HEK293 (cell line): ENCODE measurements around the gene RAN.

Experiments
- CTCF ChIA-PET: fragments of 350-600 bp; formaldehyde crosslinking; extraction: SDS; loops from one replicate; lab custom pipeline; 2021; ENCODE audit warnings: antibody characterized with exemption; lab: Yijun Ruan, JAX
- POLR2A ChIA-PET: fragments of 300-600 bp; formaldehyde crosslinking; extraction: SDS; loops from one replicate; lab custom pipeline; 2020; ENCODE audit warnings: antibody characterized with exemption, inconsistent platforms; lab: Yijun Ruan, JAX
- H3K27ac ChIP-seq: fragments of 200-500 bp; sonication (Bioruptor generic); 2 replicates; pipeline ENCODE4 v1.5.1; 2014; ENCODE audit warnings: low read depth, low read length, control low read depth, inconsistent platforms; ENCODE audit errors: extremely low read depth
- H3K36me3 ChIP-seq, 2 experiments: fragments of 200-500 bp in 1 of 2; sonication (Bioruptor generic) in 1 of 2; 1 replicate in 1 of 2; 2 replicates in 1 of 2; pipeline ENCODE4 v1.5.1; 2014 to 2017; ENCODE audit warnings: inconsistent platforms in 2 of 2, low read length in 2 of 2; ENCODE audit not compliant: control insufficient read depth in 2 of 2, insufficient read depth in 1 of 2
- H3K4me1 ChIP-seq: fragments of 200-500 bp; sonication (Bioruptor generic); 2 replicates; pipeline ENCODE4 v1.5.1; 2014; ENCODE audit warnings: mild to moderate bottlenecking, low read length, inconsistent platforms; ENCODE audit not compliant: control insufficient read depth, insufficient read depth
- H3K4me3 ChIP-seq: 2 replicates; pipeline ENCODE4 v1.5.1; 2011; ENCODE audit warnings: low read depth, mild to moderate bottlenecking, control low read depth, low read length, moderate library complexity
- H3K9me3 ChIP-seq: fragments of 200-500 bp; sonication (Bioruptor generic); 2 replicates; pipeline ENCODE4 v1.5.1; 2014; ENCODE audit warnings: low read depth, low read length, inconsistent platforms; ENCODE audit not compliant: control insufficient read depth, insufficient read depth
- BCL11B ChIP-seq: fragments of 450-650 bp; formaldehyde crosslinking; IDR thresholded peaks from 2 replicates; pipeline ENCODE4 v1.5.1; 2016; ENCODE audit warnings: low read depth, missing biosample characterization, missing genetic modification characterization
- GLIS1 ChIP-seq: fragments of 450-650 bp; formaldehyde crosslinking; IDR thresholded peaks from 2 replicates; pipeline ENCODE4 v1.5.1; 2016; ENCODE audit warnings: missing biosample characterization, missing genetic modification characterization
- HOXC10 ChIP-seq: sonication (generic); formaldehyde crosslinking; IDR thresholded peaks from 2 replicates; pipeline ENCODE4 v1.8.1; 2023; ENCODE audit warnings: mild to moderate bottlenecking, missing genetic modification reagents
- KLF9 ChIP-seq: fragments of 450-650 bp; formaldehyde crosslinking; IDR thresholded peaks from 2 replicates; pipeline ENCODE4 v1.5.1; 2016; ENCODE audit warnings: missing biosample characterization, missing genetic modification characterization, low read depth
- PRDM1 ChIP-seq: fragments of 450-650 bp; formaldehyde crosslinking; IDR thresholded peaks from 2 replicates; pipeline ENCODE4; 2016; ENCODE audit warnings: missing biosample characterization, missing genetic modification characterization
- SETDB1 ChIP-seq: IDR thresholded peaks from one replicate; pipeline ENCODE4 v1.6.1; 2017; ENCODE audit warnings: mild to moderate bottlenecking, low read length, moderate library complexity, mixed read lengths; ENCODE audit not compliant: insufficient read length
- SP3 ChIP-seq: fragments of 450-650 bp; formaldehyde crosslinking; IDR thresholded peaks from 2 replicates; pipeline ENCODE4 v1.5.1; 2016; ENCODE audit warnings: missing biosample characterization, missing genetic modification characterization
- TCF7L2 ChIP-seq: IDR thresholded peaks from 2 replicates; pipeline ENCODE4 v1.6.1; 2011; ENCODE audit warnings: low read depth, mild to moderate bottlenecking, inconsistent platforms, low read length, moderate library complexity, borderline replicate concordance
- YY1 ChIP-seq: fragments of 450-650 bp; formaldehyde crosslinking; IDR thresholded peaks from 2 replicates; pipeline ENCODE4 v1.5.1; 2018; ENCODE audit warnings: missing biosample characterization, missing genetic modification characterization
- ZBTB44 ChIP-seq: fragments of 450-650 bp; IDR thresholded peaks from 2 replicates; pipeline ENCODE4 v1.5.1; 2018; ENCODE audit warnings: missing biosample characterization, mild to moderate bottlenecking, missing genetic modification characterization
- ZBTB8A ChIP-seq: fragments of 450-650 bp; formaldehyde crosslinking; IDR thresholded peaks from 2 replicates; pipeline ENCODE4 v1.5.1; 2016; ENCODE audit warnings: missing biosample characterization, missing genetic modification characterization
- ZNF133 ChIP-seq: fragments of 450-650 bp; formaldehyde crosslinking; IDR thresholded peaks from 2 replicates; pipeline ENCODE4 v1.5.1; 2016; ENCODE audit warnings: missing biosample characterization, missing genetic modification characterization
- ZNF175 ChIP-seq: fragments of 450-650 bp; formaldehyde crosslinking; IDR thresholded peaks from 2 replicates; pipeline ENCODE4 v1.5.1; 2016; ENCODE audit warnings: missing biosample characterization, missing genetic modification characterization
- ZNF19 ChIP-seq: fragments of 450-650 bp; formaldehyde crosslinking; IDR thresholded peaks from 2 replicates; pipeline ENCODE4; 2016; ENCODE audit warnings: missing biosample characterization, missing genetic modification characterization, low read depth
- ZNF211 ChIP-seq: fragments of 450-650 bp; formaldehyde crosslinking; IDR thresholded peaks from 2 replicates; pipeline ENCODE4 v1.5.1; 2016; ENCODE audit warnings: low read depth, missing biosample characterization, missing genetic modification characterization
- ZNF292 ChIP-seq: fragments of 450-650 bp; formaldehyde crosslinking; IDR thresholded peaks from 2 replicates; pipeline ENCODE4 v1.5.1; 2016; ENCODE audit warnings: low read depth, missing biosample characterization, missing genetic modification characterization, borderline replicate concordance
- ZNF548 ChIP-seq: fragments of 450-650 bp; formaldehyde crosslinking; IDR thresholded peaks from 2 replicates; pipeline ENCODE4 v1.5.1; 2016; ENCODE audit warnings: missing biosample characterization, missing genetic modification characterization
- ZNF660 ChIP-seq: fragments of 450-650 bp; IDR thresholded peaks from 2 replicates; pipeline ENCODE4 v1.5.1; 2018; ENCODE audit warnings: missing biosample characterization, mild to moderate bottlenecking, missing genetic modification characterization
- ZNF707 ChIP-seq: fragments of 450-650 bp; formaldehyde crosslinking; IDR thresholded peaks from 2 replicates; pipeline ENCODE4 v1.5.1; 2016; ENCODE audit warnings: missing biosample characterization, missing genetic modification characterization
- ZNF776 ChIP-seq: fragments of 450-650 bp; formaldehyde crosslinking; IDR thresholded peaks from 2 replicates; pipeline ENCODE4 v1.5.0; 2017; ENCODE audit warnings: missing biosample characterization, missing genetic modification characterization, borderline replicate concordance
- ZSCAN18 ChIP-seq: fragments of 450-650 bp; formaldehyde crosslinking; IDR thresholded peaks from 2 replicates; pipeline ENCODE4 v1.5.1; 2016; ENCODE audit warnings: missing biosample characterization, missing genetic modification characterization

Gene RAN

GRCh38 chr12:130849561-130850417 is 22.1 kb upstream of the RAN start:
- no peak for TF ChIP-seq HOXC10 (CRISPR knock-in tag)
- no peak for TF ChIP-seq ZNF776 (tag by site-specific recombination)
- TF ChIP-seq ZNF19 (tag by site-specific recombination), result no peak
- TF ChIP-seq PRDM1 (tag by site-specific recombination), result no peak
- no peak for TF ChIP-seq ZNF660
- TF ChIP-seq BCL11B (tag by site-specific recombination), result no peak
- TF ChIP-seq ZBTB8A (tag by site-specific recombination), result no peak
- no peak for TF ChIP-seq SP3 (tag by site-specific recombination)
- no peak for TF ChIP-seq ZNF548 (tag by site-specific recombination)
- TF ChIP-seq ZNF292 (tag by site-specific recombination), result no peak
- TF ChIP-seq SETDB1, result no peak
- TF ChIP-seq YY1 (tag by site-specific recombination), result no peak
- TF ChIP-seq ZNF175 (tag by site-specific recombination), result no peak
- no peak for TF ChIP-seq TCF7L2
- no peak for TF ChIP-seq ZSCAN18
- no peak overlapping the region for H3K4me3 ChIP-seq
- POLR2A ChIA-PET, result no interaction called here
- no peaks in the 10 kb centered on the region for H3K9me3 ChIP-seq
- no peaks in the 10 kb centered on the region for H3K36me3 ChIP-seq
- no peaks in the 10 kb centered on the region for H3K4me1 ChIP-seq
- CTCF ChIA-PET, result interaction anchor here (0.6 to 0.7 kb wide), 2 partner anchors 257 to 1651 kb away, joined by 4 read pairs; no protein-coding TSS in a partner anchor
- no peak overlapping the region for H3K27ac ChIP-seq

GRCh38 chr12:130850418-130851021 is 21.3 kb upstream of the RAN start:
- no peak overlapping the region for H3K4me3 ChIP-seq
- H3K4me1 ChIP-seq, result no peaks in the 10 kb centered on the region
- H3K27ac ChIP-seq, result no peak overlapping the region
- no peaks in the 10 kb centered on the region for H3K9me3 ChIP-seq
- POLR2A ChIA-PET, result no interaction called here
- CTCF ChIA-PET, result interaction anchor here (0.6 to 0.7 kb wide), 3 partner anchors 256 to 1650 kb away, joined by 3 to 4 read pairs (median 4); no protein-coding TSS in a partner anchor
- no peaks in the 10 kb centered on the region for H3K36me3 ChIP-seq
- no peak for TF ChIP-seq ZNF133 (tag by site-specific recombination)
- TF ChIP-seq ZNF211 (tag by site-specific recombination), result no peak
- TF ChIP-seq ZNF707 (tag by site-specific recombination), result no peak
- TF ChIP-seq KLF9 (tag by site-specific recombination), result no peak
- TF ChIP-seq ZBTB44 (tag by site-specific recombination), result no peak
- no peak for TF ChIP-seq GLIS1 (tag by site-specific recombination)
